PC-3 (cell line): ENCODE data around the gene NTN1. TPM values are rescaled to one million over a fixed set of nuclear protein-coding genes. Genes with fewer than 3 reads are reported as not detected.

Source experiments
- ATAC-seq: fragments of 200-7000 bp; cut with Tn5 transposase; 2 replicates; pipeline ENCODE4 v1.9.1; 2020; ENCODE audit warnings: mild to moderate bottlenecking, moderate library complexity
- BruUV-seq: library from RNA; stranded (reverse); fragments of 400-500 nt; replicated peaks from 2 replicates; lab custom pipeline; 2021; lab: Mats Ljungman, UMichigan
- CTCF ChIA-PET: fragments of 300-600 bp; sonication (Branson Sonifier 250); formaldehyde crosslinking; loops from one replicate; lab custom pipeline; 2022; ENCODE audit warnings: antibody characterized with exemption; lab: Charles Lee
- POLR2A ChIA-PET: fragments of 300-600 bp; sonication (Branson Sonifier 250); formaldehyde crosslinking; loops from one replicate; lab custom pipeline; 2022; ENCODE audit warnings: antibody characterized with exemption; ENCODE audit not compliant: unreplicated experiment; lab: Charles Lee
- DNase-seq: peaks from one replicate; pipeline ENCODE4 v3.0.0-alpha.2; 2015
- H2AFZ ChIP-seq: fragments of 300-600 bp; sonication (generic); 2 replicates; pipeline ENCODE4 v1.6.0; 2016; ENCODE audit warnings: antibody characterized with exemption, low read length
- H3F3A ChIP-seq: fragments of 300-600 bp; sonication (generic); one replicate; pipeline ENCODE4 v1.6.0; 2017; ENCODE audit warnings: antibody characterized with exemption, low read length, control low read depth, mild to moderate bottlenecking; ENCODE audit not compliant: unreplicated experiment
- H3K27ac ChIP-seq: fragments of 300-600 bp; sonication (generic); 2 replicates; pipeline ENCODE4 v1.5.1; 2016; ENCODE audit warnings: mild to moderate bottlenecking, low read length
- H3K27me3 ChIP-seq: fragments of 300-600 bp; sonication (generic); 2 replicates; pipeline ENCODE4 v1.6.1; 2016; ENCODE audit warnings: low read length, mixed read lengths
- H3K36me3 ChIP-seq: fragments of 300-600 bp; sonication (generic); 2 replicates; pipeline ENCODE4 v1.6.1; 2016; ENCODE audit warnings: low read depth, mixed run types, low read length, mixed read lengths
- H3K4me1 ChIP-seq: fragments of 300-600 bp; sonication (generic); 2 replicates; pipeline ENCODE4 v1.5.1; 2016; ENCODE audit warnings: low read length; ENCODE audit not compliant: insufficient read depth
- H3K4me2 ChIP-seq: fragments of 300-600 bp; sonication (generic); 2 replicates; pipeline ENCODE4 v1.6.0; 2016; ENCODE audit warnings: low read length
- H3K4me3 ChIP-seq: fragments of 300-600 bp; sonication (generic); 2 replicates; pipeline ENCODE4 v1.5.1; 2016; ENCODE audit warnings: mild to moderate bottlenecking, low read length, mixed read lengths
- H3K79me2 ChIP-seq: fragments of 300-600 bp; sonication (generic); 2 replicates; pipeline ENCODE4 v1.6.1; 2017; ENCODE audit warnings: low read length, mixed read lengths
- H3K9ac ChIP-seq: fragments of 300-600 bp; sonication (generic); 2 replicates; pipeline ENCODE4 v1.6.0; 2016; ENCODE audit warnings: mild to moderate bottlenecking, low read length
- H3K9me2 ChIP-seq: fragments of 300-600 bp; sonication (generic); replicated peaks from 2 replicates; pipeline ENCODE4 v1.6.1; 2016; ENCODE audit warnings: mixed run types, low read length, mixed read lengths
- H3K9me3 ChIP-seq: fragments of 300-600 bp; sonication (generic); 2 replicates; pipeline ENCODE4 v1.6.1; 2016; ENCODE audit warnings: low read length, mixed read lengths
- H4K20me1 ChIP-seq: fragments of 300-600 bp; sonication (generic); 2 replicates; pipeline ENCODE4 v1.6.1; 2016; ENCODE audit warnings: low read length, mixed read lengths
- CTCF ChIP-seq: fragments of 300-600 bp; sonication (generic); conservative IDR thresholded peaks from 2 replicates; pipeline ENCODE4 v1.5.1; 2017; ENCODE audit warnings: antibody characterized with exemption, low read depth, mild to moderate bottlenecking, low read length
- EZH2 ChIP-seq: fragments of 300-600 bp; sonication (generic); IDR thresholded peaks from one replicate; pipeline ENCODE4 v1.6.1; 2017; ENCODE audit warnings: antibody characterized with exemption, mild to moderate bottlenecking, low read length; ENCODE audit not compliant: unreplicated experiment
- EZH2phosphoT487 ChIP-seq: fragments of 300-600 bp; sonication (generic); IDR thresholded peaks from 2 replicates; pipeline ENCODE4 v1.6.1; 2018; ENCODE audit warnings: mild to moderate bottlenecking, antibody characterized with exemption, low read length, borderline replicate concordance
- intact Hi-C: fragments of 100-400 bp; cut with micrococcal nuclease; formaldehyde crosslinking; loops from 2 replicates; pipeline ENCODE4 v1.9.0; 2023
- total RNA-seq: library from RNA; depleted of rRNA; stranded (reverse); fragments of >200 nt; gene quantifications from 2 replicates; pipeline ENCODE4 v1.2.3, GENCODE V29; 2014

The NTN1 gene
- total RNA-seq, 1 experiment from 2014 or later: 0.22 TPM

DNA sequence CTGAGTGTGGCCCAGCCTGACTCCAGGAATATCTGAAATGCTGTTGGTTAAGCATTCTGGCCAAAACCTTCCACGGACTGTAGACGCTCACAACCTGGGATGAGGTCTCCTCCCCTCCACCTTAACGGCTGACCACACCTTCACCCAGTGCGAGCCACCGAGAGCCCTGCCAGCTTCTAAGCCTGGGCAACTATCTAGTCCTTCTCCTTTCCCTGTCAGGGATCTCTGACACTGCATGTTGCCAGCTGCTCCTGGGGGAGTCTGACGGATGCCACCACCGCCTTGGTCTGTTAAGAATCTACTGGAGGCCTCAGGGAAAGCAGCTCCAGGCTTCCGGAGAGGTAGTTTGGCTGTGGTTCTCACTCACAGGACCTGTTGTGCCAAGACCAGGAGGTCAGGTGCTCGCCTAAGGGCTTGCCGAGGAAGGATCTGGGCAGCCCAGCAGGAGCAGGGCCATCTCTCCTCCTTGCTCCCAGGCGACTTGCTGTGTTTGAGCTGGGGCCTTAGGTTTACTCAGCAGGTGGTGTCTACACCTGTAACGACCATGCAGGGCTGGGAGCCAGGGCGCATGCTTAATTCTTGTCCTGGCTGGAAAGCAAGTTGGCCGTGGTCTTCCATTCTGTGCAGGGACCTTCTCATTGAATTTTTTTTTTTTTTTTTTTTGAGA, 111.8 kb downstream of the NTN1 start:
- Histone ChIP-seq H2AFZ (no peak overlapping the region), H4K20me1 (no peaks in the 10 kb centered on the region), H3K9me2 (no peaks in the 10 kb centered on the region), H3K4me3 (no peak overlapping the region), H3K4me2 (no peak overlapping the region), H3K79me2 (no peaks in the 10 kb centered on the region), H3K4me1 (no peaks in the 10 kb centered on the region), H3K27ac (no peak overlapping the region), H3K27me3 (no peaks in the 10 kb centered on the region; the same call in 1 of the 2 replicates), H3K9me3 (no peaks in the 10 kb centered on the region), H3F3A (no peaks in the 10 kb centered on the region), H3K36me3 (no peaks in the 10 kb centered on the region), H3K9ac (no peak overlapping the region)
- no peak for DNase-seq
- ChIA-PET CTCF (no interaction called here), POLR2A (no interaction called here)
- no TSS peak for BruUV-seq
- ATAC-seq: no peak
- TF ChIP-seq EZH2phosphoT487 (no peak), CTCF (no peak), EZH2 (no peak)
- intact Hi-C loops: no loop called here

DNA sequence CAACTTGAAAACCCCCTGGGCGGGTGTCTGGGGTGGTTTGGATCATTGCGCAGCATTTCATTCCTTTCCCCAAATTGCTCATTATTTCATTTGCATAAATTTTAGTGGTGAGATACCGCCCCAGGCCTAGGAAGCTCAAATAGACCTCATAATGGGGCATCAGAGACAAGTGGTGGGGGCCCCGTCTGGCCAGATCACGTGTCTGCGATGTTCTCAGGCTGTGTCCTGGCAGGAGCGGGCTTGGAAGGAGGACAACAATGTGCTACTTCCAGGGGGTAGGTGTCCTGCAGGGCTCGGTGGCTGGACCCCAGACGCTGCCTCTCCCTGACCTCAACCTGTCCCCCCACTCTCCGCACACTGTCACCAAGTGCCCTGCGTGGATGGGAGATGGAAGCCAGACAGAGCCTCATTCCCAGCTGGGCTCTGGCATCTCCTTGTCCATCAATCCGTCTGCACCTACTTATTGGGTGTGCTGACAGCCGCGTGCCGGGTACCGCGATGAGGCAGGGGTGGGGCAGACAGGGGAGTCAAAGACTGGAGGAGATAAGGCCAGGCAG, 116.9 kb downstream of the NTN1 start:
- no peak for DNase-seq
- Histone ChIP-seq H2AFZ (no peak overlapping the region), H3K27ac (no peak overlapping the region), H3K79me2 (no peaks in the 10 kb centered on the region), H3F3A (no peaks in the 10 kb centered on the region), H4K20me1 (no peaks in the 10 kb centered on the region), H3K4me2 (no peak overlapping the region), H3K4me3 (no peak overlapping the region), H3K9me2 (no peaks in the 10 kb centered on the region), H3K36me3 (no peaks in the 10 kb centered on the region), H3K27me3 (no peaks in the 10 kb centered on the region), H3K4me1 (no peaks in the 10 kb centered on the region), H3K9me3 (no peaks in the 10 kb centered on the region), H3K9ac (no peak overlapping the region)
- POLR2A ChIA-PET: no interaction called here
- CTCF ChIA-PET: no interaction called here
- BruUV-seq: no TSS peak
- intact Hi-C loops: no loop called here
- TF ChIP-seq CTCF (no peak), EZH2phosphoT487 (no peak), EZH2 (no peak)
- ATAC-seq: no peak

DNA sequence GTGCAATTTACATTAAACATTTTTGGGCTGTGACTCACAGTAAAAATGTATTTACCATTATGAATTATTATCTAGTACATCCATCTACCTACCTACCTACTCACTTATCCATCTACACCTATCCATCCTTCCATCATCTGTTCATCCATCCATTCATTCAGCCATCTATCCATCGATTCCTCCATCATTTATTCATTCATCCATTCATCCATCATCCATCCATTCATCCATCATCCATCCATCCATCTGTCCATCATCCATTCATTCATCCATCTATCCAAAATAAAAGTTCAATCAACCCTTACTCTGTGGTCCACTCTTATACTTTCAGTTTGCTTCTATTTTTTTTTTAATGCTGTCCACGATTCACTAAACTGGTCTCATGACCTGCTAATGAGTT, 118.4 kb downstream of the NTN1 start:
- CTCF ChIA-PET: no interaction called here
- no peaks in the 10 kb centered on the region for H3K79me2 ChIP-seq
- no peak overlapping the region for H3K4me2 ChIP-seq

More for the DNA sequence above, 118.4 kb downstream of the NTN1 start:
- DNase-seq (no peak), ATAC-seq (no peak)
- Histone ChIP-seq H3K9me3 (no peaks in the 10 kb centered on the region), H3K9me2 (no peaks in the 10 kb centered on the region), H3K36me3 (no peaks in the 10 kb centered on the region), H3F3A (no peaks in the 10 kb centered on the region), H3K4me3 (no peak overlapping the region), H2AFZ (no peak overlapping the region), H4K20me1 (no peaks in the 10 kb centered on the region), H3K9ac (no peak overlapping the region), H3K4me1 (no peaks in the 10 kb centered on the region), H3K27me3 (no peaks in the 10 kb centered on the region), H3K27ac (no peak overlapping the region)
- POLR2A ChIA-PET: no interaction called here
- intact Hi-C loops: no loop called here
- TF ChIP-seq CTCF (no peak), EZH2 (no peak), EZH2phosphoT487 (no peak)
- BruUV-seq: no TSS peak
